Mesendoderm (in vitro differentiated cells): ENCODE data around the gene FIGNL2.

Experiments
- DNase-seq: peaks from one replicate; pipeline ENCODE4 v3.0.0; 2013
- H2AK5ac ChIP-seq: 2 replicates; pipeline ENCODE4 v1.6.1; 2013; ENCODE audit warnings: low read length, inconsistent platforms
- H2BK120ac ChIP-seq: 2 replicates; pipeline ENCODE4 v1.6.1; 2013; ENCODE audit warnings: low read depth, mild to moderate bottlenecking, low read length, moderate library complexity, mixed read lengths
- H2BK15ac ChIP-seq: replicated peaks from 2 replicates; pipeline ENCODE4 v1.6.1; 2013; ENCODE audit warnings: low read depth, mild to moderate bottlenecking, moderate library complexity
- H2BK5ac ChIP-seq: 2 replicates; pipeline ENCODE4 v1.6.1; 2013; ENCODE audit warnings: low read length, inconsistent platforms
- H3K18ac ChIP-seq: 2 replicates; pipeline ENCODE4 v1.6.1; 2013; ENCODE audit warnings: mild to moderate bottlenecking, low read length, mixed read lengths
- H3K23ac ChIP-seq: one replicate; pipeline ENCODE4 v1.6.1; 2013; ENCODE audit warnings: low read length
- H3K27ac ChIP-seq: 2 replicates; pipeline ENCODE4 v1.5.1; 2013; ENCODE audit warnings: low read depth, mild to moderate bottlenecking, inconsistent platforms, low read length, moderate library complexity
- H3K27me3 ChIP-seq: 2 replicates; pipeline ENCODE4 v1.6.1; 2013; ENCODE audit warnings: low read length, control low read depth, mild to moderate bottlenecking, inconsistent platforms; ENCODE audit not compliant: insufficient read depth, poor library complexity
- H3K36me3 ChIP-seq: 2 replicates; pipeline ENCODE4 v1.6.1; 2013; ENCODE audit warnings: low read length, inconsistent platforms; ENCODE audit not compliant: control insufficient read depth, insufficient read depth
- H3K4ac ChIP-seq: one replicate; pipeline ENCODE4 v1.6.1; 2013; ENCODE audit warnings: low read depth, mild to moderate bottlenecking, low read length, moderate library complexity
- H3K4me1 ChIP-seq: 2 replicates; pipeline ENCODE4 v1.6.1; 2013; ENCODE audit warnings: low read depth, low read length, inconsistent platforms; ENCODE audit not compliant: control insufficient read depth
- H3K4me2 ChIP-seq: 2 replicates; pipeline ENCODE4 v1.6.1; 2013; ENCODE audit warnings: low read length
- H3K4me3 ChIP-seq: 2 replicates; pipeline ENCODE4 v1.5.1; 2013; ENCODE audit warnings: mild to moderate bottlenecking, low read length
- H3K56ac ChIP-seq: one replicate; pipeline ENCODE4 v1.6.1; 2013; ENCODE audit warnings: low read length
- H3K79me1 ChIP-seq: 2 replicates; pipeline ENCODE4 v1.6.1; 2013; ENCODE audit warnings: low read length, inconsistent platforms
- H3K79me2 ChIP-seq: 2 replicates; pipeline ENCODE4 v1.6.1; 2013; ENCODE audit warnings: mild to moderate bottlenecking, low read length; ENCODE audit not compliant: control insufficient read depth, insufficient read depth
- H3K9ac ChIP-seq: 2 replicates; pipeline ENCODE4 v1.6.1; 2013; ENCODE audit warnings: low read length, inconsistent platforms
- H4K5ac ChIP-seq: one replicate; pipeline ENCODE4 v1.6.1; 2013; ENCODE audit warnings: low read length
- H4K8ac ChIP-seq: one replicate; pipeline ENCODE4 v1.6.1; 2013; ENCODE audit warnings: low read depth, mild to moderate bottlenecking, control low read depth, low read length, moderate library complexity
- WGBS: extraction: QIAGEN DNeasy Blood & Tissue Kit; methylation state at CpG from one replicate; pipeline ENCODE4 v1.1.7; 2013; ENCODE audit warnings: low lambda C conversion rate, missing lambda C conversion rate; ENCODE audit not compliant: insufficient coverage; ENCODE audit errors: extremely low coverage; 5-methylcytosine and 5-hydroxymethylcytosine counted together

Gene FIGNL2

GRCh38 chr12:51773145-51773869 is 75.2 kb downstream of the FIGNL2 start:
- no peak overlapping the region for H2BK5ac ChIP-seq
- no peak overlapping the region for H2BK120ac ChIP-seq
- H3K27me3 ChIP-seq: no peaks in the 10 kb centered on the region
- no peaks in the 10 kb centered on the region for H3K79me1 ChIP-seq
- no peak overlapping the region for H2BK15ac ChIP-seq
- H3K56ac ChIP-seq: no peak overlapping the region
- H3K18ac ChIP-seq: no peak overlapping the region
- H3K4me1 ChIP-seq: no peaks in the 10 kb centered on the region
- no peak overlapping the region for H2AK5ac ChIP-seq
- H3K4me2 ChIP-seq: no peak overlapping the region
- H3K4ac ChIP-seq: no peak overlapping the region
- H4K8ac ChIP-seq: no peak overlapping the region
- H3K27ac ChIP-seq: no peak overlapping the region
- H3K9ac ChIP-seq: no peak overlapping the region
- no CpG with 5 or more reads among the region's 2 CpGs for WGBS
- H3K4me3 ChIP-seq: no peak overlapping the region
- H3K79me2 ChIP-seq: no peaks in the 10 kb centered on the region
- DNase-seq: no peak
- no peak overlapping the region for H3K23ac ChIP-seq
- H4K5ac ChIP-seq: no peak overlapping the region
- H3K36me3 ChIP-seq: peaks cover 2% of the 10 kb centered on the region

- no CpG with 5 or more reads among the region's 1 CpG for WGBS
- H3K4me3 ChIP-seq: no peak overlapping the region
- no peak overlapping the region for H2AK5ac ChIP-seq
- H3K4ac ChIP-seq: no peak overlapping the region
- H2BK15ac ChIP-seq: no peak overlapping the region
- H3K4me2 ChIP-seq: no peak overlapping the region
- H3K9ac ChIP-seq: no peak overlapping the region
- H2BK5ac ChIP-seq: no peak overlapping the region
- no peak for DNase-seq
- H3K79me1 ChIP-seq: no peaks in the 10 kb centered on the region
- H3K4me1 ChIP-seq: no peaks in the 10 kb centered on the region
- no peak overlapping the region for H2BK120ac ChIP-seq
- H3K27ac ChIP-seq: no peak overlapping the region
- no peak overlapping the region for H3K56ac ChIP-seq
- H3K18ac ChIP-seq: no peak overlapping the region
- H3K79me2 ChIP-seq: no peaks in the 10 kb centered on the region
- H3K36me3 ChIP-seq: peaks cover 2% of the 10 kb centered on the region
- H3K27me3 ChIP-seq: no peaks in the 10 kb centered on the region
- H3K23ac ChIP-seq: no peak overlapping the region
- no peak overlapping the region for H4K5ac ChIP-seq
- no peak overlapping the region for H4K8ac ChIP-seq
These were observed 77.5 kb downstream of the FIGNL2 start for GRCh38 chr12:51771008-51771407.
